ENCODE data around the gene APOA5. TPM values are rescaled to one million over a fixed set of nuclear protein-coding genes. Genes with fewer than 3 reads are reported as not detected.

The APOA5 gene
- polyA plus RNA-seq, 1 of the 3 experiments (the other 2 are of a cell fraction): not detected

DNA sequence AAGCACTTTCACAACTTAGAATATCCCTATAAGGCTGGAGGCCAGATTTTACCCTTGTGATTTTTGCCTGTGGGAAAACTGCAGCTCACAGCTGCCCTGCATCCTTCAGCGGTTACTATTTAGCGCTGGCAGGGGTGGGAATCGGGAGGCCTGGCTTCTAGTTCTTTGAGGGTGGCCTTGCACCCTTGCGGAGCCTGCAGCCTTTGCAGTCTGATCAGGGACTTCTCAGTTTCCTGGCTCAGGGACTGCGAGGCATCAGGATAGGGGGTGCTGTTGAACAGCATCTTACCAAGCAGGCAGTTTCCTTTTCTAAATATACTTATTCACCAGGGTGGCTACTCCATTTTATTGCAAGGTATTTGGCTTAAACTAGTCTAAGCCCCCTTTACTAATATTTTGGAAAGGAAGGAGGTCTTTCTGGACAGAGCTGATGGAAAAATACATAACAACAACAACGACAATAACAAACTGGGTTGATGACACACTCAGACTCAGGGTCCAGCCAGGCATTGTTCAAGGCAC lies 48.6 kb upstream of the APOA5 start:
- H3F3A ChIP-seq (replicated peaks; ENCODE audit: insufficient read depth): no peaks in the 10 kb centered on the region
- no peak for DNase-seq
- peaks cover 5 to 19% of the 10 kb centered on the region in 2 experiments for H3K36me3 ChIP-seq (replicated peaks in 1 of 2; ENCODE audit: control insufficient read depth in 1 of 2, insufficient read depth in 2 of 2, low read length in 1 of 2)
- no peaks in the 10 kb centered on the region for H3K79me2 ChIP-seq (ENCODE audit: insufficient read depth)
- no peaks in the 10 kb centered on the region for H3K9me2 ChIP-seq
- no peaks in the 10 kb centered on the region for H3K27me3 ChIP-seq (ENCODE audit: insufficient read depth)
- no peaks in the 10 kb centered on the region for H3K9me3 ChIP-seq
- POLR2A ChIA-PET: no interaction called here
- no peak overlapping the region for H3K9ac ChIP-seq
- no peak overlapping the region for H3K27ac ChIP-seq (ENCODE audit: low read depth in 2 of 2, low read length in 1 of 2)
- 83% methylated on average over 6 of the region's 6 CpGs for WGBS (ENCODE audit: low lambda C conversion rate)
- TF ChIP-seq CTCF (IDR thresholded peaks at IDR 0.05): peak; percentile 22
- no peak for TF ChIP-seq NRF1 (IDR thresholded peaks at IDR 0.05; ENCODE audit: low read depth, low read length)
- no peak overlapping the region for H2AFZ ChIP-seq (ENCODE audit: low read depth)
- no peak overlapping the region for H3K4me2 ChIP-seq
- H4K20me1 ChIP-seq (ENCODE audit: insufficient read depth): no peaks in the 10 kb centered on the region
- H3K4me1 ChIP-seq (ENCODE audit: control insufficient read depth in 1 of 2, insufficient read depth in 2 of 2, low read depth in 1 of 2, low read length in 1 of 2): peaks cover 0 to 16% of the 10 kb centered on the region in 2 experiments; a peak in 1 of 4 replicates
- CTCF ChIA-PET: interaction anchor here (0.7 to 1.3 kb wide), 2 partner anchors 8 to 17 kb away, joined by 3 read pairs; partner anchors contain the start of gene APOA4
- no peak overlapping the region for H3K4me3 ChIP-seq (ENCODE audit: low read depth in 2 of 2, low read length in 1 of 2)

GRCh38 chr11:116838321-116839084 lies 46.8 kb upstream of the APOA5 start:
- CTCF ChIA-PET: interaction anchor here (1.0 kb wide), 1 partner anchor 48 kb away, joined by 3 read pairs; no protein-coding TSS in a partner anchor
- H3K9me3 ChIP-seq: no peaks in the 10 kb centered on the region
- H3K27ac ChIP-seq (ENCODE audit: low read depth in 2 of 2, low read length in 1 of 2): no peak overlapping the region
- H3K4me3 ChIP-seq (ENCODE audit: low read depth in 2 of 2, low read length in 1 of 2): no peak overlapping the region
- no peaks in the 10 kb centered on the region for H3K79me2 ChIP-seq (ENCODE audit: insufficient read depth)
- WGBS (ENCODE audit: low lambda C conversion rate): 88% methylated on average over 5 of the region's 6 CpGs
- TF ChIP-seq FOXM1 (IDR thresholded peaks at IDR 0.05; ENCODE audit: low read depth): no peak
- no peak for TF ChIP-seq EP300 (IDR thresholded peaks at IDR 0.05; ENCODE audit: borderline replicate concordance in 1 of 2, low read depth in 1 of 2, low read length in 1 of 2)
- TF ChIP-seq, protein P1, sequence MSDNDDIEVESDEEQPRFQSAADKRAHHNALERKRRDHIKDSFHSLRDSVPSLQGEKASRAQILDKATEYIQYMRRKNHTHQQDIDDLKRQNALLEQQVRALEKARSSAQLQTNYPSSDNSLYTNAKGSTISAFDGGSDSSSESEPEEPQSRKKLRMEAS (IDR thresholded peaks at IDR 0.05; ENCODE audit: low read depth): no peak
- no peak overlapping the region for H2AFZ ChIP-seq (ENCODE audit: low read depth)
- POLR2A ChIA-PET: no interaction called here
- peaks cover 0 to 16% of the 10 kb centered on the region in 2 experiments; a peak in 1 of 4 replicates for H3K4me1 ChIP-seq (ENCODE audit: control insufficient read depth in 1 of 2, insufficient read depth in 2 of 2, low read depth in 1 of 2, low read length in 1 of 2)
- no peaks in the 10 kb centered on the region for H3F3A ChIP-seq (replicated peaks; ENCODE audit: insufficient read depth)
- no peaks in the 10 kb centered on the region for H4K20me1 ChIP-seq (ENCODE audit: insufficient read depth)
- H3K4me2 ChIP-seq: no peak overlapping the region
- H3K36me3 ChIP-seq (replicated peaks in 1 of 2; ENCODE audit: control insufficient read depth in 1 of 2, insufficient read depth in 2 of 2, low read length in 1 of 2): peaks cover 4 to 5% of the 10 kb centered on the region in 2 experiments
- no peaks in the 10 kb centered on the region for H3K9me2 ChIP-seq
- no peaks in the 10 kb centered on the region for H3K27me3 ChIP-seq (ENCODE audit: insufficient read depth)
- DNase-seq: no peak
- no peak overlapping the region for H3K9ac ChIP-seq
